ENCODE results near the gene FLCN. TPM values are rescaled to one million over a fixed set of nuclear protein-coding genes. Genes with fewer than 3 reads are reported as not detected.

Gene FLCN
- total RNA-seq, 2 experiments from 2014 or later: 37.0 to 37.4 TPM

- ChIA-PET CTCF (interaction anchor here (1.4 kb wide), 1 partner anchor 12 kb away, joined by 3 read pairs; no protein-coding TSS in a partner anchor), POLR2A (interaction anchor here (1.2 to 1.9 kb wide), 2 partner anchors 21 to 97 kb away, joined by 3 to 7 read pairs; partner anchors contain the start of gene COPS3)
- ATAC-seq (no peak), DNase-seq (no peak)
- Mint-ChIP-seq H3K27me3 (ENCODE audit: low read depth) (no peaks in the 10 kb centered on the region), H3K27ac (peak overlapping the region; percentile 74), H3K4me3 (peak overlapping the region; percentile 12), H3K4me1 (ENCODE audit: low read depth) (peaks cover 77% of the 10 kb centered on the region), H3K36me3 (ENCODE audit: low read depth) (peaks cover 67% of the 10 kb centered on the region), H3K9me3 (ENCODE audit: insufficient read depth) (no peaks in the 10 kb centered on the region)
Measured at GRCh38 chr17:17183744-17184143, 53.2 kb downstream of the FLCN start.

- ChIA-PET CTCF (interaction anchor here (1.2 to 1.5 kb wide), 2 partner anchors 9 to 27 kb away, joined by 3 to 4 read pairs; no protein-coding TSS in a partner anchor), POLR2A (interaction anchor here (0.9 to 1.9 kb wide), 6 partner anchors 9 to 98 kb away, joined by 3 to 7 read pairs (median 4); partner anchors contain the start of genes COPS3 and FLCN)
- peaks cover 88% of the 10 kb centered on the region for H3K4me1 Mint-ChIP-seq (ENCODE audit: low read depth)
- H3K27ac Mint-ChIP-seq: peak overlapping the region; percentile 95
- no peak for DNase-seq
- H3K9me3 Mint-ChIP-seq (ENCODE audit: insufficient read depth): no peaks in the 10 kb centered on the region
- peak overlapping the region; percentile 74 for H3K4me3 Mint-ChIP-seq
- peaks cover 68% of the 10 kb centered on the region for H3K36me3 Mint-ChIP-seq (ENCODE audit: low read depth)
- H3K27me3 Mint-ChIP-seq (ENCODE audit: low read depth): no peaks in the 10 kb centered on the region
- ATAC-seq: peak; percentile 5
Measured at GRCh38 chr17:17182598-17183136, 54.3 kb downstream of the FLCN start.

DNA sequence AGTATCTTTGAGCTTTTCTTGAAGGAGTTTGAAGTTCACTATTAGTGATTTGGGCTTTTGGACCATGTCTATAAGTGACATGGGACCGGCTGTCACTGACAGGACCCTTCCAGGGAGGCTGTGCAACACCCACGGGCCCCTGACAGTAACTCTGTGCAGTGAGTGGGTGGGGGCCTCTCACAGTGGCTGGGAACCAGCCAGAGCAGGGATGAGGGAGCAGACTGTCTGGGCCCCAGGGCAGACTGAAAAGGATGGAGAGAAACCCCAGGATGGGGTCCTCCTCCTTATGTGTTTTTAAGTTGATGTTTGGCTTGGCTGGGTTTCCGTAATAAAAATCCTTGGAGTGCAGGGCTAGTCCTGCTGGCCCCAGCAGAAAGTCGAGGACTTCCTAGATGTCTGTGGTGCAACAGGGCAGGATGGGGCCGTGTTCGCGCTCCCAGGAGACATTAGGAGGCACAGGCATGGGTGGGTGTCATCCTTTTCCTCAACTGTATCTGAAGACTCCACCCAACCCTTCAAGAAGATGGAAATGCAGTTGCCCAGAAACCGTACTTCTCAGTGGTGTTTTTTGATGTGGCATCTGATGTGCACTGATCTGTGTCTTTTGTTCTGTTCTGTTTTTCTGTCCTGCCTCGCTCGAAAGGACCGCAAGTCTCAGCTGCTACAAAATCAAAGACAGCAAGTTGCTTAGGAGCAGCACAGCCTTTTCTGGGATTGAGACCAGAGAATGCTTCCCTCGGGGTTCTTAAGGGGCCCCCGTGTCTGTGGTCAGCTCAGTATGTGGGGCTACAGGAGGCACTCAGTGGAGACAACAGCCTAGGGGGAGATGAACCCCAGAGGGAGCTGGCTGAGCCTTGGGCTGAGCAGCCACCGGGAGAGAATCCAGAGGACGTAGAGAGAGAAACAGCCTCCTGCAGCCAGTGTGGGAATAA, 55.0 kb downstream of the FLCN start:
- Mint-ChIP-seq H3K9me3 (ENCODE audit: insufficient read depth) (no peaks in the 10 kb centered on the region), H3K27me3 (ENCODE audit: low read depth) (no peaks in the 10 kb centered on the region), H3K4me1 (ENCODE audit: low read depth) (peaks cover 95% of the 10 kb centered on the region), H3K36me3 (ENCODE audit: low read depth) (peaks cover 75% of the 10 kb centered on the region), H3K4me3 (peak overlapping the region; percentile 74), H3K27ac (peak overlapping the region; percentile 95)
- ChIA-PET POLR2A (interaction anchor here (0.9 to 1.9 kb wide), 6 partner anchors 10 to 99 kb away, joined by 3 to 7 read pairs (median 4); partner anchors contain the start of genes COPS3 and FLCN), CTCF (interaction anchor here (1.2 to 1.5 kb wide), 2 partner anchors 10 to 26 kb away, joined by 3 to 4 read pairs; no protein-coding TSS in a partner anchor)
- peak; percentile 72 for ATAC-seq
- DNase-seq: peak; percentile 68

GRCh38 chr17:17180741-17181525, 56.0 kb downstream of the FLCN start:
- DNase-seq (no peak), ATAC-seq (no peak)
- Mint-ChIP-seq H3K27ac (peak overlapping the region; percentile 95), H3K36me3 (ENCODE audit: low read depth) (peaks cover 80% of the 10 kb centered on the region), H3K27me3 (ENCODE audit: low read depth) (no peaks in the 10 kb centered on the region), H3K9me3 (ENCODE audit: insufficient read depth) (no peaks in the 10 kb centered on the region), H3K4me3 (peak overlapping the region; percentile 74), H3K4me1 (ENCODE audit: low read depth) (peaks cover 95% of the 10 kb centered on the region)
- ChIA-PET POLR2A (interaction anchor here (0.6 to 1.0 kb wide), 3 partner anchors 11 to 793 kb away, joined by 4 to 5 read pairs (median 4); no protein-coding TSS in a partner anchor), CTCF (interaction anchor here (1.1 to 1.3 kb wide), 3 partner anchors 10 to 55 kb away, joined by 3 to 4 read pairs (median 4); no protein-coding TSS in a partner anchor)

GRCh38 chr17:17180141-17180603, 56.8 kb downstream of the FLCN start:
- H3K27me3 Mint-ChIP-seq (ENCODE audit: low read depth): no peaks in the 10 kb centered on the region
- ChIA-PET POLR2A (interaction anchor here (0.6 to 1.4 kb wide), 5 partner anchors 8 to 793 kb away, joined by 3 to 5 read pairs (median 4); no protein-coding TSS in a partner anchor), CTCF (interaction anchor here (0.8 to 1.3 kb wide), 4 partner anchors 10 to 56 kb away, joined by 3 to 4 read pairs (median 4); no protein-coding TSS in a partner anchor)
- no peaks in the 10 kb centered on the region for H3K9me3 Mint-ChIP-seq (ENCODE audit: insufficient read depth)
- peak; percentile 11 for ATAC-seq
- peak overlapping the region; percentile 91 for H3K27ac Mint-ChIP-seq
- peaks cover 94% of the 10 kb centered on the region for H3K4me1 Mint-ChIP-seq (ENCODE audit: low read depth)
- H3K4me3 Mint-ChIP-seq: peak overlapping the region; percentile 66
- DNase-seq: peak; percentile 50
- peaks cover 80% of the 10 kb centered on the region for H3K36me3 Mint-ChIP-seq (ENCODE audit: low read depth)

DNA sequence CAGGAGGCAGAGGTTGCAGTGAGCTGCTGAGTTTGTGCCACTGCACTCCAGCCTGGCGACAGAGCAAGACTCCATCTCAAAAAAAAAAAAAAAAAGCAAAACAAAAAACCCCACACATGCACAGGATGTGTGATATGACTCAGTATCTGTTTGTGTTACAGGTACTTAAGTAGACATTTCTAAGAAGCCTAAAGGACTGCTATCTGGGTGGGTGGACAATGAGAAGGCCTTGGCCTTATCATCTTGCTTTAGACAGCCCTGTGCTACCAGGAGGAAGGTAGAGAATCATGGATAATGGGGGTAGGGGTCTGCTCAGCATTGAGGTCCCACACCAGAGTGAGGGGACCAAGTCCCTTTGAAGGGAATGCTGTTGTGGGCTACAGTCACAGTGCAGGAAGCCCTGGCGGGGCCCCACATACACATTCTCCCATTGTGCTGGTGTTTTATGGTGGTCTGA, 57.6 kb downstream of the FLCN start:
- Mint-ChIP-seq H3K4me3 (peak overlapping the region; percentile 66), H3K27ac (peak overlapping the region; percentile 91), H3K9me3 (ENCODE audit: insufficient read depth) (no peaks in the 10 kb centered on the region), H3K27me3 (ENCODE audit: low read depth) (no peaks in the 10 kb centered on the region), H3K4me1 (ENCODE audit: low read depth) (peaks cover 92% of the 10 kb centered on the region), H3K36me3 (ENCODE audit: low read depth) (peaks cover 79% of the 10 kb centered on the region)
- DNase-seq (peak; percentile 47), ATAC-seq (peak; percentile 68)
- ChIA-PET CTCF (interaction anchor here (1.1 to 1.3 kb wide), 3 partner anchors 11 to 57 kb away, joined by 3 to 4 read pairs (median 4); no protein-coding TSS in a partner anchor), POLR2A (interaction anchor here (1.0 to 1.4 kb wide), 4 partner anchors 9 to 100 kb away, joined by 3 to 5 read pairs (median 4); no protein-coding TSS in a partner anchor)

- ATAC-seq: no peak
- Mint-ChIP-seq H3K36me3 (ENCODE audit: low read depth) (peaks cover 84% of the 10 kb centered on the region), H3K4me1 (ENCODE audit: low read depth) (peaks cover 91% of the 10 kb centered on the region), H3K27me3 (ENCODE audit: low read depth) (no peaks in the 10 kb centered on the region), H3K27ac (peak overlapping the region; percentile 76), H3K4me3 (no peak overlapping the region), H3K9me3 (ENCODE audit: insufficient read depth) (no peaks in the 10 kb centered on the region)
- no peak for DNase-seq
- POLR2A ChIA-PET: interaction anchor here (1.0 to 1.3 kb wide), 2 partner anchors 8 to 60 kb away, joined by 3 to 4 read pairs; partner anchors contain the start of gene FLCN
- CTCF ChIA-PET: interaction anchor here (0.9 kb wide), 1 partner anchor 15 kb away, joined by 3 read pairs; no protein-coding TSS in a partner anchor
Measured at GRCh38 chr17:17177176-17177575, 59.8 kb downstream of the FLCN start.

DNA sequence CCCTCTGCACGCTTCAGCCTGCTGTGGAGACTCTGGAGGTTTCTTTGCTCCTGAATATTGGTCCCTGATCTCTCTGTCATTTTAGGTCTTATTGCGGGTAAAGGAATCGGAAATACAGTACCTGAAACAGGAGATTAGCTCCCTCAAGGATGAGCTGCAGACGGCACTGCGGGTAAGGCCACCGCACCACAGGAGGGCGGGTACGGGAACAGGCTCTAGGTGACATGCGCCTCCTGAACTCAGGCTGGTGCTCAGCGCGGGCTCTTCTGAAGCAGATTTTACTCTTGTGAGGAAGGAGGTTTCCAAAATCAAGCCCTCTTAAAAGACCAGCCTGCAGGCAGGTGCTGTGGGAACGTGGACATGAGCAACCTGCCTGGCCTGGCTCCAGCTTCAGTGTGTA, 60.6 kb downstream of the FLCN start:
- peak overlapping the region; percentile 57 for H3K4me3 Mint-ChIP-seq
- H3K27me3 Mint-ChIP-seq (ENCODE audit: low read depth): no peaks in the 10 kb centered on the region
- H3K27ac Mint-ChIP-seq: peak overlapping the region; percentile 86
- no peaks in the 10 kb centered on the region for H3K9me3 Mint-ChIP-seq (ENCODE audit: insufficient read depth)
- H3K36me3 Mint-ChIP-seq (ENCODE audit: low read depth): peaks cover 84% of the 10 kb centered on the region
- POLR2A ChIA-PET: interaction anchor here (0.9 to 1.5 kb wide), 2 partner anchors 12 to 29 kb away, joined by 3 to 4 read pairs; partner anchors contain the start of gene PLD6
- no peak for DNase-seq
- no peak for ATAC-seq
- CTCF ChIA-PET: interaction anchor here (0.9 to 1.4 kb wide), 2 partner anchors 16 to 20 kb away, joined by 3 read pairs; no protein-coding TSS in a partner anchor
- peaks cover 88% of the 10 kb centered on the region for H3K4me1 Mint-ChIP-seq (ENCODE audit: low read depth)

- Mint-ChIP-seq H3K9me3 (ENCODE audit: insufficient read depth) (no peaks in the 10 kb centered on the region), H3K36me3 (ENCODE audit: low read depth) (peaks cover 84% of the 10 kb centered on the region), H3K27ac (peak overlapping the region; percentile 86), H3K4me1 (ENCODE audit: low read depth) (peaks cover 89% of the 10 kb centered on the region), H3K27me3 (ENCODE audit: low read depth) (no peaks in the 10 kb centered on the region), H3K4me3 (peak overlapping the region; percentile 57)
- DNase-seq (no peak), ATAC-seq (no peak)
- ChIA-PET POLR2A (interaction anchor here (0.9 to 1.5 kb wide), 2 partner anchors 11 to 30 kb away, joined by 3 to 4 read pairs; partner anchors contain the start of gene PLD6), CTCF (interaction anchor here (1.4 kb wide), 1 partner anchor 20 kb away, joined by 3 read pairs; no protein-coding TSS in a partner anchor)
Measured at GRCh38 chr17:17175917-17176316, 61.1 kb downstream of the FLCN start.

GRCh38 chr17:17175340-17175739, 61.6 kb downstream of the FLCN start:
- Mint-ChIP-seq H3K36me3 (ENCODE audit: low read depth) (peaks cover 79% of the 10 kb centered on the region), H3K9me3 (ENCODE audit: insufficient read depth) (no peaks in the 10 kb centered on the region), H3K4me1 (ENCODE audit: low read depth) (peaks cover 86% of the 10 kb centered on the region), H3K27ac (peak overlapping the region; percentile 86), H3K27me3 (ENCODE audit: low read depth) (no peaks in the 10 kb centered on the region), H3K4me3 (no peak overlapping the region)
- ATAC-seq (no peak), DNase-seq (no peak)
- ChIA-PET CTCF (interaction anchor here (1.4 kb wide), 1 partner anchor 21 kb away, joined by 3 read pairs; no protein-coding TSS in a partner anchor), POLR2A (interaction anchor here (1.4 to 1.5 kb wide), 2 partner anchors 30 to 106 kb away, joined by 3 to 4 read pairs; partner anchors contain the start of genes COPS3 and PLD6)

All from activated CD8-positive, alpha-beta T cell treated with anti-CD3 and anti-CD28 coated beads, Interleukin-2, amount 10 ng/mL, durations not matched to agents 7 days and 5 days (primary cell).